ENCODE data around the gene AWAT2. TPM values are rescaled to one million over a fixed set of nuclear protein-coding genes. Genes with fewer than 3 reads are reported as not detected.

AWAT2 gene
- total and polyA plus RNA-seq, 9 of the 15 experiments (the other 6 are each of a cell fraction or from before 2014, with no cell fraction given): not detected

DNA sequence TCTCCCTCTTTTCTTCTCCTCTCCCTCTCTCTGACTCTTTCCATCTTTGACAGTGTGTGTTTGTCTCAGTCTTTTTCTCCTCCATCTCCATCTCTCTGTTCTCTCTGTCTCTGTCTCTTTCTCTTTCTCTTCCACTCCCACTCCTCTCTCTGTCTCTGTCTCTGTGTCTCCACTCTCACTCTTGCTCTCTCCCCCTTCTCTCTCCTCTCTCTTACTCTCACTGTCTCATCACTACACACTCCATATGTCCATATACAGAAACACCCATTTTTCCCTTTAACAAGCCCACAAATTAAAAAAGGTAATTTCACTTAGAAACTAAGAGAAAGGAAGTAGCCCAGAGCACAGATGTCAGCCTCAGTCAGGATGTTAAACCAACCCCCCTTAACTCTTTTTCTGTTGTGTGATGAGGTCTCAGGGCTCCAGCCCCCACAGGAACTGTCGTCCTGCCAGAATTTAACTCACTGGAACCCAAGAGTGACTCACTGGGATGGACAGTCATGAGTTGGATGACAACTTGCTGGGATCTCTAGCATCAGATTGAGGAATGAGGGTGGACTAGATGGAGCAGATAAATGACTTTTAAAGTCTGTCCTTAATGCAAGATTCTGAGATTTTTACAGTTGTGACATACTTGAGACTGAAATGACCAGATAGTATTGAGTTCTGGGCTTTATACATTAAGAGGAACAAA is 40.0 kb upstream of the AWAT2 start (continued):
- TF ChIP-seq, protein P1, sequence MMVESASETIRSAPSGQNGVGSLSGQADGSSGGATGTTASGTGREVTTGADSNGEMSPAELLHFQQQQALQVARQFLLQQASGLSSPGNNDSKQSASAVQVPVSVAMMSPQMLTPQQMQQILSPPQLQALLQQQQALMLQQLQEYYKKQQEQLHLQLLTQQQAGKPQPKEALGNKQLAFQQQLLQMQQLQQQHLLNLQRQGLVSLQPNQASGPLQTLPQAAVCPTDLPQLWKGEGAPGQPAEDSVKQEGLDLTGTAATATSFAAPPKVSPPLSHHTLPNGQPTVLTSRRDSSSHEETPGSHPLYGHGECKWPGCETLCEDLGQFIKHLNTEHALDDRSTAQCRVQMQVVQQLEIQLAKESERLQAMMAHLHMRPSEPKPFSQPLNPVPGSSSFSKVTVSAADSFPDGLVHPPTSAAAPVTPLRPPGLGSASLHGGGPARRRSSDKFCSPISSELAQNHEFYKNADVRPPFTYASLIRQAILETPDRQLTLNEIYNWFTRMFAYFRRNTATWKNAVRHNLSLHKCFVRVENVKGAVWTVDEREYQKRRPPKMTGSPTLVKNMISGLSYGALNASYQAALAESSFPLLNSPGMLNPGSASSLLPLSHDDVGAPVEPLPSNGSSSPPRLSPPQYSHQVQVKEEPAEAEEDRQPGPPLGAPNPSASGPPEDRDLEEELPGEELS (CRISPR knock-in tag; IDR thresholded peaks at IDR 0.05; ENCODE audit: borderline replicate concordance): no peak
- TF ChIP-seq, protein P2, sequence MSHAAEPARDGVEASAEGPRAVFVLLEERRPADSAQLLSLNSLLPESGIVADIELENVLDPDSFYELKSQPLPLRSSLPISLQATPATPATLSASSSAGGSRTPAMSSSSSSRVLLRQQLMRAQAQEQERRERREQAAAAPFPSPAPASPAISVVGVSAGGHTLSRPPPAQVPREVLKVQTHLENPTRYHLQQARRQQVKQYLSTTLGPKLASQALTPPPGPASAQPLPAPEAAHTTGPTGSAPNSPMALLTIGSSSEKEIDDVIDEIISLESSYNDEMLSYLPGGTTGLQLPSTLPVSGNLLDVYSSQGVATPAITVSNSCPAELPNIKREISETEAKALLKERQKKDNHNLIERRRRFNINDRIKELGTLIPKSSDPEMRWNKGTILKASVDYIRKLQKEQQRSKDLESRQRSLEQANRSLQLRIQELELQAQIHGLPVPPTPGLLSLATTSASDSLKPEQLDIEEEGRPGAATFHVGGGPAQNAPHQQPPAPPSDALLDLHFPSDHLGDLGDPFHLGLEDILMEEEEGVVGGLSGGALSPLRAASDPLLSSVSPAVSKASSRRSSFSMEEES (CRISPR knock-in tag; IDR thresholded peaks at IDR 0.05): no peak
- TF ChIP-seq HDAC1 (IDR thresholded peaks at IDR 0.05) (no peak), ZNF174 (CRISPR knock-in tag; IDR thresholded peaks at IDR 0.05) (no peak), ARID1B (IDR thresholded peaks at IDR 0.05) (no peak), MCM5 (IDR thresholded peaks at IDR 0.05; ENCODE audit: low read depth) (no peak)

DNA sequence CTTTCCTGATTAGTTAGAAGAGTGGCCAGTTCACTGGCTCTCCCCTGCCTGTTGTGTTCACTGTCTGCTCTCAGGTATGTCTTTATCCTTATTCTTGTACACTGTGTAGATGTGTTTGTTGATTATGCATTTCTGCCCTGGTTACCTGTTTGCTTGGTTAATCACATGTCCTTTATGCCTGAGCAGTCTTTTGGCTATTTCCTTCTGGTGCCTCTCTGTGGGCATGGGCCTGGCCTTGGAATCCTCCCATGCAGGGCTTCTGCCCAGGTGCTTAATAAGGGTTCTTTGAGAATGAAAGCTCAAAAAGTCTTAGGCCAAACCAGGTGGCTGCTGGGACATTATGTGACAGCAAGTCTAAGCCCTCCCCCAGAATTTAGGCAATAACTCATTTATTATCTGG is 39.0 kb upstream of the AWAT2 start:
- H2AFZ ChIP-seq (ENCODE audit: low read depth, low read length): no peak overlapping the region
- H3K4me2 ChIP-seq (ENCODE audit: insufficient read depth, low read length): no peak overlapping the region
- H3K9ac ChIP-seq (ENCODE audit: insufficient read depth in 1 of 2, low read depth in 2 of 2, low read length in 2 of 2): no peak overlapping the region
- H3K36me3 ChIP-seq (ENCODE audit: control insufficient read depth, insufficient read depth, low read length): no peaks in the 10 kb centered on the region
- BruUV-seq (replicated peaks): no TSS peak
- H3K27ac ChIP-seq (ENCODE audit: extremely low read depth, low read depth, low read length): no peak overlapping the region
- H3K4me3 ChIP-seq: no peak overlapping the region
- CTCF ChIA-PET (ENCODE audit: low intra/inter-chr PET ratio): no interaction called here
- H4K20me1 ChIP-seq (replicated peaks; ENCODE audit: control insufficient read depth, insufficient read depth, low read length): no peaks in the 10 kb centered on the region; the same call in 1 of the 2 replicates
- FAIRE-seq: no peak
- no peaks in the 10 kb centered on the region for H3K9me1 ChIP-seq (ENCODE audit: control insufficient read depth, insufficient read depth, low read length)
- no peaks in the 10 kb centered on the region for H3K4me1 ChIP-seq (replicated peaks in 1 of 2; ENCODE audit: control insufficient read depth in 2 of 2, insufficient read depth in 2 of 2, low read length in 2 of 2)
- no peaks in the 10 kb centered on the region for H3K9me3 ChIP-seq (replicated peaks; ENCODE audit: control insufficient read depth, insufficient read depth, low read depth, low read length)
- intact Hi-C loops (cut with micrococcal nuclease): no loop called here
- POLR2A ChIA-PET: no interaction called here
- ATAC-seq: no peak
- peaks cover 0 to 8% of the 10 kb centered on the region in 2 experiments; a peak in 1 of 5 replicates for H3K27me3 ChIP-seq (ENCODE audit: control insufficient read depth in 2 of 2, insufficient read depth in 2 of 2, low read length in 2 of 2)
- in situ Hi-C loops (cut with MboI): no loop called here
- H3K79me2 ChIP-seq (ENCODE audit: control insufficient read depth, insufficient read depth, low read length): no peaks in the 10 kb centered on the region
- no peak for DNase-seq (ENCODE audit: extremely low read depth in 1 of 4, low spot score in 3 of 4)
- TF ChIP-seq ZNF174 (CRISPR knock-in tag; IDR thresholded peaks at IDR 0.05) (no peak), ZFP30 (CRISPR knock-in tag; IDR thresholded peaks at IDR 0.05; ENCODE audit: borderline replicate concordance) (no peak), FOXJ3 (CRISPR knock-in tag; IDR thresholded peaks at IDR 0.05) (no peak), ZKSCAN8 (CRISPR knock-in tag; IDR thresholded peaks at IDR 0.05) (no peak), ETV6 (IDR thresholded peaks at IDR 0.05; ENCODE audit: borderline replicate concordance in 1 of 2, low read depth in 2 of 2, low read length in 1 of 2) (no peak), ETV6 (CRISPR knock-in tag; IDR thresholded peaks at IDR 0.05; ENCODE audit: borderline replicate concordance) (no peak)
- TF ChIP-seq, protein P3, sequence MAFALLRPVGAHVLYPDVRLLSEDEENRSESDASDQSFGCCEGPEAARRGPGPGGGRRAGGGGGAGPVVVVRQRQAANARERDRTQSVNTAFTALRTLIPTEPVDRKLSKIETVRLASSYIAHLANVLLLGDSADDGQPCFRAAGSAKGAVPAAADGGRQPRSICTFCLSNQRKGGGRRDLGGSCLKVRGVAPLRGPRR (CRISPR knock-in tag; IDR thresholded peaks at IDR 0.05): no peak
- TF ChIP-seq, protein P4, sequence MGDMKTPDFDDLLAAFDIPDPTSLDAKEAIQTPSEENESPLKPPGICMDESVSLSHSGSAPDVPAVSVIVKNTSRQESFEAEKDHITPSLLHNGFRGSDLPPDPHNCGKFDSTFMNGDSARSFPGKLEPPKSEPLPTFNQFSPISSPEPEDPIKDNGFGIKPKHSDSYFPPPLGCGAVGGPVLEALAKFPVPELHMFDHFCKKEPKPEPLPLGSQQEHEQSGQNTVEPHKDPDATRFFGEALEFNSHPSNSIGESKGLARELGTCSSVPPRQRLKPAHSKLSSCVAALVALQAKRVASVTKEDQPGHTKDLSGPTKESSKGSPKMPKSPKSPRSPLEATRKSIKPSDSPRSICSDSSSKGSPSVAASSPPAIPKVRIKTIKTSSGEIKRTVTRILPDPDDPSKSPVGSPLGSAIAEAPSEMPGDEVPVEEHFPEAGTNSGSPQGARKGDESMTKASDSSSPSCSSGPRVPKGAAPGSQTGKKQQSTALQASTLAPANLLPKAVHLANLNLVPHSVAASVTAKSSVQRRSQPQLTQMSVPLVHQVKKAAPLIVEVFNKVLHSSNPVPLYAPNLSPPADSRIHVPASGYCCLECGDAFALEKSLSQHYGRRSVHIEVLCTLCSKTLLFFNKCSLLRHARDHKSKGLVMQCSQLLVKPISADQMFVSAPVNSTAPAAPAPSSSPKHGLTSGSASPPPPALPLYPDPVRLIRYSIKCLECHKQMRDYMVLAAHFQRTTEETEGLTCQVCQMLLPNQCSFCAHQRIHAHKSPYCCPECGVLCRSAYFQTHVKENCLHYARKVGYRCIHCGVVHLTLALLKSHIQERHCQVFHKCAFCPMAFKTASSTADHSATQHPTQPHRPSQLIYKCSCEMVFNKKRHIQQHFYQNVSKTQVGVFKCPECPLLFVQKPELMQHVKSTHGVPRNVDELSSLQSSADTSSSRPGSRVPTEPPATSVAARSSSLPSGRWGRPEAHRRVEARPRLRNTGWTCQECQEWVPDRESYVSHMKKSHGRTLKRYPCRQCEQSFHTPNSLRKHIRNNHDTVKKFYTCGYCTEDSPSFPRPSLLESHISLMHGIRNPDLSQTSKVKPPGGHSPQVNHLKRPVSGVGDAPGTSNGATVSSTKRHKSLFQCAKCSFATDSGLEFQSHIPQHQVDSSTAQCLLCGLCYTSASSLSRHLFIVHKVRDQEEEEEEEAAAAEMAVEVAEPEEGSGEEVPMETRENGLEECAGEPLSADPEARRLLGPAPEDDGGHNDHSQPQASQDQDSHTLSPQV (IDR thresholded peaks at IDR 0.05): no peak
